Endothelial cell of umbilical vein (primary cell): ENCODE results near the gene NFATC2. TPM values are rescaled to one million over a fixed set of nuclear protein-coding genes. Genes with fewer than 3 reads are reported as not detected.

Experiments used
- BruUV-seq: library from RNA; stranded (reverse); fragments of 400-500 nt; replicated peaks from 2 replicates; lab custom pipeline; 2021; lab: Mats Ljungman, UMichigan
- CTCF ChIA-PET: fragments of 300-600, 350-600 bp; sonication (Branson Sonifier 250); formaldehyde crosslinking; loops from one replicate; lab custom pipeline; 2021; ENCODE audit warnings: antibody characterized with exemption, inconsistent platforms; lab: Charles Lee
- POLR2A ChIA-PET: fragments of 300-600, 350-600 bp; sonication (Branson Sonifier 250); formaldehyde crosslinking; loops from one replicate; lab custom pipeline; 2021; ENCODE audit warnings: antibody characterized with exemption, inconsistent platforms; lab: Charles Lee
- DNase-seq: peaks from one replicate; pipeline ENCODE4 v3.0.0-alpha.2; 2011; ENCODE audit warnings: low read depth, low spot score
- FAIRE-seq: peaks from 2 replicates; lab custom pipeline; 2011; peaks lifted over from hg19 to GRCh38; lab: Jason Lieb, UNC
- H2AFZ ChIP-seq: 2 replicates; pipeline ENCODE4 v1.6.0; 2012; ENCODE audit warnings: low read depth, low read length, control low read depth, inconsistent platforms
- H3K27ac ChIP-seq: 2 replicates; pipeline ENCODE4 v1.5.1; 2011; ENCODE audit warnings: low read depth, mild to moderate bottlenecking, control low read depth, low read length, moderate library complexity; ENCODE audit not compliant: insufficient read depth
- H3K27me3 ChIP-seq, 2 experiments: 2 replicates each; pipeline versions ENCODE4 v1.6.0 to v1.6.1; 2011; ENCODE audit warnings: low read length in 2 of 2, mixed read lengths in 1 of 2; ENCODE audit not compliant: control insufficient read depth in 2 of 2, insufficient read depth in 2 of 2
- H3K36me3 ChIP-seq, 2 experiments: 2 replicates in 1 of 2; 3 replicates in 1 of 2; pipeline ENCODE4 v1.5.1; 2011; ENCODE audit warnings: low read length in 2 of 2, mild to moderate bottlenecking in 1 of 2, moderate library complexity in 1 of 2; ENCODE audit not compliant: control insufficient read depth in 2 of 2, insufficient read depth in 2 of 2; ENCODE audit errors: extremely low read depth in 1 of 2
- H3K4me1 ChIP-seq: 3 replicates; pipeline ENCODE4 v1.5.1; 2011; ENCODE audit warnings: mild to moderate bottlenecking, low read length; ENCODE audit not compliant: control insufficient read depth, insufficient read depth; ENCODE audit errors: extremely low read depth
- H3K4me2 ChIP-seq: 2 replicates; pipeline ENCODE4 v1.6.1; 2011; ENCODE audit warnings: low read length, control low read depth, mixed read lengths; ENCODE audit not compliant: insufficient read depth
- H3K4me3 ChIP-seq, 3 experiments: fragments of 200-600 bp in 1 of 3; sonication (generic), shearing (Covaris generic) in 1 of 3; replicated peaks in 1 of 3; 2 replicates each; pipeline ENCODE4 v1.5.1; 2011 to 2016; ENCODE audit warnings: control low read depth in 3 of 3, low read length in 3 of 3, mild to moderate bottlenecking in 2 of 3, inconsistent platforms in 1 of 3, low read depth in 1 of 3, moderate library complexity in 1 of 3; ENCODE audit not compliant: insufficient read depth in 1 of 3
- H3K79me2 ChIP-seq: 2 replicates; pipeline ENCODE4 v1.6.0; 2012; ENCODE audit warnings: low read length, inconsistent platforms; ENCODE audit not compliant: control insufficient read depth, insufficient read depth
- H3K9ac ChIP-seq: replicated peaks from 2 replicates; pipeline ENCODE3; 2011; ENCODE audit warnings: low read length, control low read depth; ENCODE audit not compliant: insufficient read depth; ENCODE audit errors: extremely low read depth
- H3K9me1 ChIP-seq: replicated peaks from 3 replicates; pipeline ENCODE4 v1.6.0; 2011; ENCODE audit warnings: mild to moderate bottlenecking, low read length; ENCODE audit not compliant: control insufficient read depth, insufficient read depth; ENCODE audit errors: extremely low read depth
- H3K9me3 ChIP-seq: replicated peaks from 2 replicates; pipeline ENCODE4 v1.5.1; 2012; ENCODE audit warnings: low read length, inconsistent platforms; ENCODE audit not compliant: control insufficient read depth, insufficient read depth
- H4K20me1 ChIP-seq: replicated peaks from 2 replicates; pipeline ENCODE3; 2011; ENCODE audit warnings: mild to moderate bottlenecking, low read length; ENCODE audit not compliant: control insufficient read depth, insufficient read depth; ENCODE audit errors: extremely low read depth
- CTCF ChIP-seq, 2 donors: IDR thresholded peaks; 1 replicate in 1 of 2; 2 replicates in 1 of 2; pipeline ENCODE4 v1.5.1; 2011; ENCODE audit warnings: low read length in 2 of 2, mild to moderate bottlenecking in 2 of 2, moderate library complexity in 2 of 2, control low read depth in 1 of 2, inconsistent platforms in 1 of 2, low read depth in 1 of 2; ENCODE audit not compliant: insufficient read depth in 1 of 2; ENCODE audit errors: extremely low read depth in 1 of 2
- EZH2 ChIP-seq: IDR thresholded peaks from 2 replicates; pipeline ENCODE4 v1.6.1; 2012; ENCODE audit warnings: borderline replicate concordance, low read depth, mild to moderate bottlenecking, moderate library complexity, low read length, inconsistent platforms; ENCODE audit not compliant: severe bottlenecking
- FOS ChIP-seq: IDR thresholded peaks from 2 replicates; pipeline ENCODE4 v1.6.1; 2011; ENCODE audit warnings: mild to moderate bottlenecking, low read length, moderate library complexity, borderline replicate concordance; ENCODE audit not compliant: insufficient read depth
- GATA2 ChIP-seq: IDR thresholded peaks from 2 replicates; pipeline ENCODE4 v1.7.0; 2011; ENCODE audit warnings: low read depth, mild to moderate bottlenecking, moderate library complexity, mixed read lengths, low read length; ENCODE audit not compliant: insufficient read length, insufficient read depth
- JUN ChIP-seq: IDR thresholded peaks from 2 replicates; pipeline ENCODE4 v1.6.1; 2011; ENCODE audit warnings: borderline replicate concordance, low read depth; ENCODE audit not compliant: insufficient read length, insufficient read depth
- MAX ChIP-seq: IDR thresholded peaks from 2 replicates; pipeline ENCODE4 v1.6.1; 2011; ENCODE audit not compliant: insufficient read depth, insufficient read length
- MYC ChIP-seq: IDR thresholded peaks from one replicate; pipeline ENCODE4 v1.6.1; 2011; ENCODE audit warnings: mild to moderate bottlenecking, low read depth, low read length
- POLR2A ChIP-seq: IDR thresholded peaks from 2 replicates; pipeline ENCODE4 v1.6.1; 2012; ENCODE audit warnings: low read depth, mild to moderate bottlenecking, control low read depth, low read length
- POLR2AphosphoS5 ChIP-seq: IDR thresholded peaks from 2 replicates; pipeline ENCODE4 v1.6.1; 2012; ENCODE audit warnings: low read depth, mild to moderate bottlenecking, control low read depth, low read length, moderate library complexity; ENCODE audit not compliant: insufficient read depth
- dilution Hi-C: fragments of 300-500 bp; cut with MboI; formaldehyde crosslinking; loops from one replicate; pipeline ENCODE4 v1.15.0; 2019; ENCODE audit warnings: low sequenced_read_pairs; ENCODE audit not compliant: extremely low pct_ligation_motif_present
- intact Hi-C: fragments of 100-400 bp; cut with micrococcal nuclease; formaldehyde crosslinking; loops from one replicate; pipeline ENCODE4 v1.10.0; 2022
- polyA plus RNA-seq, 4 experiments: library from polyadenylated mRNA; depleted of rRNA in 3 of 4; stranded (reverse) in 3 of 4; unstranded in 1 of 4; fragments of >200 nt; gene quantifications; 2 replicates each; pipeline versions ENCODE4 v1.2.1 to v1.2.3, GENCODE V29; 2011 to 2012; ENCODE audit warnings: missing spikeins in 1 of 4
- total RNA-seq: library from RNA; stranded (reverse); gene quantifications from 2 replicates; pipeline ENCODE4 v1.2.3, GENCODE V29; 2021

NFATC2 gene
- total and polyA plus RNA-seq, 2 donors (not counting 3 experiments of a cell fraction or from before 2014, with no cell fraction given): 3.1 to 13.0 TPM

GRCh38 chr20:51412951-51413481 is 129.5 kb downstream of the NFATC2 start:
- dilution Hi-C loops (loop anchor here (25.0 kb wide), 1 partner anchor 174 kb away; no protein-coding TSS in a partner anchor), intact Hi-C loops (loop anchor here (1.0 kb wide), 1 partner anchor 182 kb away; no protein-coding TSS in a partner anchor)
- Histone ChIP-seq H2AFZ (no peak overlapping the region), H3K9me3 (no peaks in the 10 kb centered on the region), H3K9ac (no peak overlapping the region), H3K4me3 (no peak overlapping the region), H4K20me1 (no peaks in the 10 kb centered on the region), H3K27me3 (no peaks in the 10 kb centered on the region), H3K79me2 (no peaks in the 10 kb centered on the region), H3K36me3 (no peaks in the 10 kb centered on the region), H3K27ac (no peak overlapping the region), H3K4me1 (peaks cover 32% of the 10 kb centered on the region), H3K4me2 (no peak overlapping the region), H3K9me1 (no peaks in the 10 kb centered on the region)
- peak; percentile 57 for FAIRE-seq
- TF ChIP-seq POLR2A: no peak
- TF ChIP-seq MYC: no peak
- no peak for TF ChIP-seq MAX
- no peak for TF ChIP-seq FOS
- no peak for TF ChIP-seq GATA2
- TF ChIP-seq EZH2: no peak
- no peak for TF ChIP-seq JUN
- TF ChIP-seq POLR2AphosphoS5: no peak
- TF ChIP-seq CTCF (IDR thresholded peaks at IDR 0.05; ENCODE audit: extremely low read depth in 1 of 2, insufficient read depth in 1 of 2, low read depth in 1 of 2, low read length in 2 of 2): no peak
- BruUV-seq: no TSS peak
- DNase-seq: peak; percentile 16
- CTCF ChIA-PET: interaction anchor here (0.6 to 1.4 kb wide), 8 partner anchors 21 to 670 kb away, joined by 3 to 8 read pairs (median 3); no protein-coding TSS in a partner anchor
- POLR2A ChIA-PET: no interaction called here
